Measurements from ENCODE around the gene ZNF710.

Gene ZNF710

GRCh38 chr15:89964232-89964954 lies 36.7 kb upstream of the ZNF710 start:
- H3K36me3 ChIP-seq (ENCODE audit: control insufficient read depth, insufficient read depth, low read length), result no peaks in the 10 kb centered on the region
- WGBS (ENCODE audit: extremely low coverage, insufficient coverage, low lambda C conversion rate), result no CpG with 5 or more reads among the region's 3 CpGs
- H3K27me3 ChIP-seq (ENCODE audit: insufficient read depth, low read length, poor library complexity), result no peaks in the 10 kb centered on the region
- H3K79me1 ChIP-seq (ENCODE audit: low read length), result no peaks in the 10 kb centered on the region
- no peak overlapping the region for H4K8ac ChIP-seq (ENCODE audit: low read depth, low read length)
- no peak overlapping the region for H3K23ac ChIP-seq (ENCODE audit: low read length)
- no peaks in the 10 kb centered on the region for H3K79me2 ChIP-seq (ENCODE audit: control insufficient read depth, insufficient read depth, low read length)
- H2BK5ac ChIP-seq (ENCODE audit: low read length), result no peak overlapping the region
- H3K4me1 ChIP-seq (ENCODE audit: control insufficient read depth, low read depth, low read length), result no peaks in the 10 kb centered on the region
- H2BK120ac ChIP-seq (ENCODE audit: low read depth, low read length), result no peak overlapping the region
- H3K9ac ChIP-seq (ENCODE audit: low read length), result no peak overlapping the region
- no peak overlapping the region for H4K5ac ChIP-seq (ENCODE audit: low read length)
- no peak for DNase-seq
- no peak overlapping the region for H3K18ac ChIP-seq (ENCODE audit: low read length)
- H2AK5ac ChIP-seq (ENCODE audit: low read length), result no peak overlapping the region
- H3K27ac ChIP-seq (ENCODE audit: low read depth, low read length), result no peak overlapping the region
- H3K4ac ChIP-seq (ENCODE audit: low read depth, low read length), result no peak overlapping the region
- H3K4me2 ChIP-seq (ENCODE audit: low read length), result no peak overlapping the region
- no peak overlapping the region for H3K4me3 ChIP-seq (ENCODE audit: low read length)
- no peak overlapping the region for H2BK15ac ChIP-seq (replicated peaks; ENCODE audit: low read depth)
- H3K56ac ChIP-seq (ENCODE audit: low read length), result no peak overlapping the region

- Histone ChIP-seq H3K4me3 (ENCODE audit: low read length) (no peak overlapping the region), H4K8ac (ENCODE audit: low read depth, low read length) (no peak overlapping the region), H3K27me3 (ENCODE audit: insufficient read depth, low read length, poor library complexity) (no peaks in the 10 kb centered on the region), H3K27ac (ENCODE audit: low read depth, low read length) (no peak overlapping the region), H4K5ac (ENCODE audit: low read length) (no peak overlapping the region), H3K79me1 (ENCODE audit: low read length) (no peaks in the 10 kb centered on the region), H3K56ac (ENCODE audit: low read length) (no peak overlapping the region), H3K23ac (ENCODE audit: low read length) (no peak overlapping the region), H3K4me2 (ENCODE audit: low read length) (no peak overlapping the region), H3K4ac (ENCODE audit: low read depth, low read length) (no peak overlapping the region), H2AK5ac (ENCODE audit: low read length) (no peak overlapping the region), H3K4me1 (ENCODE audit: control insufficient read depth, low read depth, low read length) (no peaks in the 10 kb centered on the region), H3K36me3 (ENCODE audit: control insufficient read depth, insufficient read depth, low read length) (no peaks in the 10 kb centered on the region), H3K9ac (ENCODE audit: low read length) (no peak overlapping the region), H3K18ac (ENCODE audit: low read length) (no peak overlapping the region), H2BK5ac (ENCODE audit: low read length) (no peak overlapping the region), H2BK120ac (ENCODE audit: low read depth, low read length) (no peak overlapping the region), H3K79me2 (ENCODE audit: control insufficient read depth, insufficient read depth, low read length) (no peaks in the 10 kb centered on the region), H2BK15ac (replicated peaks; ENCODE audit: low read depth) (no peak overlapping the region)
- DNase-seq, result no peak
- no CpG with 5 or more reads among the region's 4 CpGs for WGBS (ENCODE audit: extremely low coverage, insufficient coverage, low lambda C conversion rate)
These were observed 33.2 kb upstream of the ZNF710 start for GRCh38 chr15:89967881-89968280.

GRCh38 chr15:89971592-89971997 lies 29.5 kb upstream of the ZNF710 start:
- Histone ChIP-seq H3K27ac (ENCODE audit: low read depth, low read length) (no peak overlapping the region), H2BK15ac (replicated peaks; ENCODE audit: low read depth) (no peak overlapping the region), H3K56ac (ENCODE audit: low read length) (no peak overlapping the region), H2AK5ac (ENCODE audit: low read length) (no peak overlapping the region), H2BK5ac (ENCODE audit: low read length) (no peak overlapping the region), H4K5ac (ENCODE audit: low read length) (no peak overlapping the region), H3K79me2 (ENCODE audit: control insufficient read depth, insufficient read depth, low read length) (no peaks in the 10 kb centered on the region), H3K4me1 (ENCODE audit: control insufficient read depth, low read depth, low read length) (no peaks in the 10 kb centered on the region), H3K18ac (ENCODE audit: low read length) (no peak overlapping the region), H3K27me3 (ENCODE audit: insufficient read depth, low read length, poor library complexity) (no peaks in the 10 kb centered on the region), H4K8ac (ENCODE audit: low read depth, low read length) (no peak overlapping the region), H3K79me1 (ENCODE audit: low read length) (no peaks in the 10 kb centered on the region), H2BK120ac (ENCODE audit: low read depth, low read length) (no peak overlapping the region), H3K36me3 (ENCODE audit: control insufficient read depth, insufficient read depth, low read length) (no peaks in the 10 kb centered on the region), H3K4me3 (ENCODE audit: low read length) (no peak overlapping the region), H3K23ac (ENCODE audit: low read length) (no peak overlapping the region), H3K4me2 (ENCODE audit: low read length) (no peak overlapping the region), H3K4ac (ENCODE audit: low read depth, low read length) (no peak overlapping the region), H3K9ac (ENCODE audit: low read length) (no peak overlapping the region)
- peak; percentile 89 for DNase-seq
- WGBS (ENCODE audit: extremely low coverage, insufficient coverage, low lambda C conversion rate), result no CpG with 5 or more reads among the region's 4 CpGs

- Histone ChIP-seq H3K18ac (ENCODE audit: low read length) (no peak overlapping the region), H4K5ac (ENCODE audit: low read length) (no peak overlapping the region), H2BK120ac (ENCODE audit: low read depth, low read length) (no peak overlapping the region), H2AK5ac (ENCODE audit: low read length) (no peak overlapping the region), H3K23ac (ENCODE audit: low read length) (no peak overlapping the region), H3K4me2 (ENCODE audit: low read length) (no peak overlapping the region), H2BK5ac (ENCODE audit: low read length) (no peak overlapping the region), H3K79me1 (ENCODE audit: low read length) (no peaks in the 10 kb centered on the region), H3K27me3 (ENCODE audit: insufficient read depth, low read length, poor library complexity) (no peaks in the 10 kb centered on the region), H3K27ac (ENCODE audit: low read depth, low read length) (no peak overlapping the region), H2BK15ac (replicated peaks; ENCODE audit: low read depth) (no peak overlapping the region), H4K8ac (ENCODE audit: low read depth, low read length) (no peak overlapping the region), H3K4ac (ENCODE audit: low read depth, low read length) (no peak overlapping the region), H3K9ac (ENCODE audit: low read length) (no peak overlapping the region), H3K79me2 (ENCODE audit: control insufficient read depth, insufficient read depth, low read length) (no peaks in the 10 kb centered on the region), H3K4me3 (ENCODE audit: low read length) (no peak overlapping the region), H3K36me3 (ENCODE audit: control insufficient read depth, insufficient read depth, low read length) (no peaks in the 10 kb centered on the region), H3K4me1 (ENCODE audit: control insufficient read depth, low read depth, low read length) (no peaks in the 10 kb centered on the region), H3K56ac (ENCODE audit: low read length) (no peak overlapping the region)
- WGBS (ENCODE audit: extremely low coverage, insufficient coverage, low lambda C conversion rate), result no CpG with 5 or more reads among the region's 5 CpGs
- peak; percentile 13 for DNase-seq
These were observed 29.0 kb upstream of the ZNF710 start for GRCh38 chr15:89972085-89972484.

GRCh38 chr15:89975482-89976245 lies 25.5 kb upstream of the ZNF710 start:
- Histone ChIP-seq H3K56ac (ENCODE audit: low read length) (no peak overlapping the region), H3K4me3 (ENCODE audit: low read length) (no peak overlapping the region), H4K5ac (ENCODE audit: low read length) (no peak overlapping the region), H3K4me1 (ENCODE audit: control insufficient read depth, low read depth, low read length) (no peaks in the 10 kb centered on the region), H3K27ac (ENCODE audit: low read depth, low read length) (no peak overlapping the region), H3K9ac (ENCODE audit: low read length) (no peak overlapping the region), H3K4ac (ENCODE audit: low read depth, low read length) (no peak overlapping the region), H3K27me3 (ENCODE audit: insufficient read depth, low read length, poor library complexity) (no peaks in the 10 kb centered on the region), H2BK15ac (replicated peaks; ENCODE audit: low read depth) (no peak overlapping the region), H4K8ac (ENCODE audit: low read depth, low read length) (no peak overlapping the region), H2BK120ac (ENCODE audit: low read depth, low read length) (no peak overlapping the region), H3K4me2 (ENCODE audit: low read length) (no peak overlapping the region), H3K79me1 (ENCODE audit: low read length) (no peaks in the 10 kb centered on the region), H2AK5ac (ENCODE audit: low read length) (no peak overlapping the region), H2BK5ac (ENCODE audit: low read length) (no peak overlapping the region), H3K79me2 (ENCODE audit: control insufficient read depth, insufficient read depth, low read length) (no peaks in the 10 kb centered on the region), H3K23ac (ENCODE audit: low read length) (no peak overlapping the region), H3K36me3 (ENCODE audit: control insufficient read depth, insufficient read depth, low read length) (no peaks in the 10 kb centered on the region), H3K18ac (ENCODE audit: low read length) (no peak overlapping the region)
- no CpG with 5 or more reads among the region's 8 CpGs for WGBS (ENCODE audit: extremely low coverage, insufficient coverage, low lambda C conversion rate)
- no peak for DNase-seq

All from mesendoderm (in vitro differentiated cells).